H1 (cell line): Measurements from ENCODE around the gene KCNQ1. TPM values are rescaled to one million over a fixed set of nuclear protein-coding genes. Genes with fewer than 3 reads are reported as not detected.

Experiments used
- CTCF ChIA-PET: fragments of 300-600 bp; sonication (Branson Sonifier 250); formaldehyde crosslinking; loops from one replicate; lab custom pipeline; 2021; ENCODE audit not compliant: partially characterized antibody; lab: Charles Lee
- POLR2A ChIA-PET: fragments of 300-600 bp; sonication (Branson Sonifier 250); formaldehyde crosslinking; loops from one replicate; lab custom pipeline; 2021; ENCODE audit warnings: inconsistent platforms; ENCODE audit not compliant: partially characterized antibody; lab: Charles Lee
- DNase-seq, 2 experiments: peaks; one replicate each; pipeline versions ENCODE4 v3.0.0 to v3.0.0-alpha.2; 2010 to 2022; ENCODE audit warnings: low spot score in 2 of 2, low read depth in 1 of 2, mixed read lengths in 1 of 2
- FAIRE-seq: peaks from 2 replicates; lab custom pipeline; 2011; peaks lifted over from hg19 to GRCh38; lab: Jason Lieb, UNC
- H2AFZ ChIP-seq: 2 replicates; pipeline ENCODE4 v1.8.1; 2012; ENCODE audit warnings: low read length, inconsistent platforms
- H2AK5ac ChIP-seq: 2 replicates; pipeline ENCODE4 v1.6.1; 2013; ENCODE audit warnings: low read depth, low read length
- H2BK120ac ChIP-seq: replicated peaks from 2 replicates; pipeline ENCODE3; 2013; ENCODE audit warnings: low read depth, low read length, inconsistent platforms
- H2BK12ac ChIP-seq: 2 replicates; pipeline ENCODE4 v1.6.1; 2013; ENCODE audit warnings: low read depth, low read length
- H2BK15ac ChIP-seq: 2 replicates; pipeline ENCODE4 v1.6.1; 2013; ENCODE audit warnings: low read length
- H2BK20ac ChIP-seq: 2 replicates; pipeline ENCODE4 v1.6.1; 2013; ENCODE audit warnings: low read length
- H2BK5ac ChIP-seq: 2 replicates; pipeline ENCODE4 v1.6.1; 2013; ENCODE audit warnings: low read depth, low read length
- H3K14ac ChIP-seq: 2 replicates; pipeline ENCODE4 v1.6.1; 2013; ENCODE audit warnings: inconsistent platforms; ENCODE audit not compliant: insufficient read length
- H3K18ac ChIP-seq: 2 replicates; pipeline ENCODE4 v1.6.1; 2013; ENCODE audit warnings: low read length; ENCODE audit errors: extremely low read depth
- H3K23ac ChIP-seq: 2 replicates; pipeline ENCODE4 v1.6.1; 2013; ENCODE audit warnings: inconsistent platforms; ENCODE audit not compliant: insufficient read length
- H3K23me2 ChIP-seq: 2 replicates; pipeline ENCODE4 v1.6.1; 2013; ENCODE audit warnings: low read depth, low read length
- H3K27ac ChIP-seq: 2 replicates; pipeline ENCODE4 v1.6.1; 2011; ENCODE audit warnings: low read depth, low read length, inconsistent platforms
- H3K27me3 ChIP-seq, 4 experiments: replicated peaks in 1 of 4; 1 replicate in 1 of 4; 2 replicates in 3 of 4; pipeline versions ENCODE4 v1.6.1 to v1.8.1; 2011 to 2013; ENCODE audit warnings: low read length in 3 of 4, mild to moderate bottlenecking in 3 of 4, inconsistent platforms in 2 of 4, mixed read lengths in 2 of 4, moderate library complexity in 1 of 4; ENCODE audit not compliant: control insufficient read depth in 3 of 4, insufficient read depth in 3 of 4; ENCODE audit errors: extremely low read depth in 1 of 4
- H3K36me3 ChIP-seq, 4 experiments: 2 replicates each; pipeline versions ENCODE4 v1.6.1 to v1.8.1; 2011 to 2013; ENCODE audit warnings: mild to moderate bottlenecking in 4 of 4, low read length in 3 of 4, moderate library complexity in 2 of 4, control low read depth in 1 of 4, inconsistent platforms in 1 of 4; ENCODE audit not compliant: insufficient read depth in 4 of 4, control insufficient read depth in 2 of 4
- H3K4ac ChIP-seq: replicated peaks from 2 replicates; pipeline ENCODE3; 2013; ENCODE audit warnings: low read length, low read depth, mixed read lengths, inconsistent platforms; ENCODE audit not compliant: insufficient read length
- H3K4me1 ChIP-seq, 4 experiments: replicated peaks in 1 of 4; 1 replicate in 1 of 4; 2 replicates in 3 of 4; pipeline versions ENCODE4 v1.6.1 to v1.8.1; 2011 to 2013; ENCODE audit warnings: low read length in 3 of 4, inconsistent platforms in 2 of 4, mixed read lengths in 1 of 4; ENCODE audit not compliant: insufficient read depth in 4 of 4, control insufficient read depth in 3 of 4
- H3K4me2 ChIP-seq, 2 experiments: 2 replicates each; pipeline versions ENCODE4 v1.6.1 to v1.8.1; 2011 to 2013; ENCODE audit warnings: low read depth in 2 of 2, low read length in 2 of 2, control low read depth in 1 of 2, inconsistent platforms in 1 of 2, mild to moderate bottlenecking in 1 of 2; ENCODE audit not compliant: insufficient read depth in 1 of 2
- H3K4me3 ChIP-seq, 4 experiments: fragments of 200-600, 300-600 bp in 1 of 4; sonication (generic), shearing (Covaris generic), sonication (Bioruptor Twin) in 1 of 4; 2 replicates each; pipeline versions ENCODE4 v1.5.1 to v1.8.1; 2011 to 2016; ENCODE audit warnings: low read length in 4 of 4, low read depth in 3 of 4, control low read depth in 2 of 4, inconsistent platforms in 2 of 4, mild to moderate bottlenecking in 2 of 4, mixed read lengths in 1 of 4, moderate library complexity in 1 of 4; ENCODE audit not compliant: insufficient read depth in 2 of 4; ENCODE audit errors: extremely low read depth in 1 of 4
- H3K56ac ChIP-seq: replicated peaks from 2 replicates; pipeline ENCODE3; 2013; ENCODE audit warnings: low read depth, mild to moderate bottlenecking, mixed read lengths, low read length, inconsistent platforms; ENCODE audit not compliant: insufficient read length
- H3K79me1 ChIP-seq: 2 replicates; pipeline ENCODE4 v1.6.1; 2013; ENCODE audit warnings: low read depth, low read length, control low read depth
- H3K79me2 ChIP-seq, 2 experiments: 2 replicates each; pipeline versions ENCODE4 v1.6.1 to v1.8.1; 2012 to 2013; ENCODE audit warnings: low read length in 2 of 2, mild to moderate bottlenecking in 2 of 2, inconsistent platforms in 1 of 2; ENCODE audit not compliant: insufficient read depth in 2 of 2, control insufficient read depth in 1 of 2
- H3K9ac ChIP-seq, 4 experiments: replicated peaks in 1 of 4; 1 replicate in 1 of 4; 2 replicates in 3 of 4; pipeline versions ENCODE4 v1.6.1 to v1.8.1; 2011 to 2013; ENCODE audit warnings: low read depth in 3 of 4, low read length in 3 of 4, control low read depth in 2 of 4, mild to moderate bottlenecking in 2 of 4, moderate library complexity in 2 of 4, inconsistent platforms in 1 of 4; ENCODE audit errors: extremely low read depth in 1 of 4
- H3K9me3 ChIP-seq, 2 experiments: 2 replicates each; pipeline versions ENCODE4 v1.6.1 to v1.8.1; 2012 to 2013; ENCODE audit warnings: mild to moderate bottlenecking in 2 of 2, moderate library complexity in 2 of 2, control low read depth in 1 of 2, inconsistent platforms in 1 of 2, low read depth in 1 of 2, low read length in 1 of 2, mixed read lengths in 1 of 2; ENCODE audit not compliant: insufficient read depth in 2 of 2
- H4K20me1 ChIP-seq, 2 experiments: replicated peaks in 1 of 2; 2 replicates each; pipeline versions ENCODE3 to v1.8.1; 2011 to 2013; ENCODE audit warnings: inconsistent platforms in 2 of 2, low read length in 2 of 2, mild to moderate bottlenecking in 1 of 2; ENCODE audit not compliant: insufficient read depth in 2 of 2, control insufficient read depth in 1 of 2
- H4K5ac ChIP-seq: 2 replicates; pipeline ENCODE4 v1.6.1; 2013; ENCODE audit warnings: low read length, low read depth, mixed read lengths, inconsistent platforms; ENCODE audit not compliant: insufficient read length
- H4K8ac ChIP-seq: 2 replicates; pipeline ENCODE4 v1.8.0; 2013; ENCODE audit warnings: mild to moderate bottlenecking, moderate library complexity, low read length, inconsistent platforms; ENCODE audit not compliant: insufficient read depth; ENCODE audit errors: extremely low read depth
- H4K91ac ChIP-seq: replicated peaks from 2 replicates; pipeline ENCODE3; 2013; ENCODE audit warnings: low read length, mixed read lengths, inconsistent platforms; ENCODE audit not compliant: insufficient read length
- SRF ChIP-seq: IDR thresholded peaks from 2 replicates; pipeline ENCODE4 v1.6.1; 2011; ENCODE audit warnings: mild to moderate bottlenecking, low read depth, low read length, moderate library complexity
- WGBS, 2 experiments: shearing (Covaris generic) in 1 of 2; methylation state at CpG; one replicate each; pipeline versions ENCODE4 v1.1.6 to v1.1.7; 2013 to 2015; ENCODE audit warnings: low lambda C conversion rate in 2 of 2, mixed read lengths in 2 of 2, inconsistent platforms in 1 of 2, low coverage in 1 of 2, missing lambda C conversion rate in 1 of 2; ENCODE audit not compliant: insufficient replicate concordance in 2 of 2, insufficient coverage in 1 of 2, insufficient read length in 1 of 2; ENCODE audit errors: extremely low coverage in 1 of 2, missing lambda C conversion rate in 1 of 2; 5-methylcytosine and 5-hydroxymethylcytosine counted together
- polyA plus RNA-seq, 7 experiments: library from polyadenylated mRNA; depleted of rRNA in 3 of 7; stranded (reverse) in 5 of 7; unstranded in 2 of 7; fragments of >200 nt in 5 of 7; fragments of 200-250 nt in 2 of 7; gene quantifications; 1 replicate in 5 of 7; 2 replicates in 1 of 7; 4 replicates in 1 of 7; pipeline versions ENCODE4 v1.2.1 to v1.2.3, GENCODE V29; 2011 to 2013; ENCODE audit warnings: missing spikeins in 2 of 7, mixed read lengths in 2 of 7
- total RNA-seq: library from RNA; stranded (reverse); fragmentation: NEBNext Ultra II Directional; extraction: Animal tissue kit (Norgen Biotek cat#: 25700); gene quantifications from 2 replicates; pipeline ENCODE4 v1.2.1, GENCODE V29; 2021

Gene KCNQ1
- total and polyA plus RNA-seq, 2 of the 8 experiments (the other 6 are each of a cell fraction or from before 2014, with no cell fraction given): 1.9 to 2.0 TPM

- no peak overlapping the region for H3K56ac ChIP-seq
- H2BK120ac ChIP-seq: no peak overlapping the region
- no peak overlapping the region for H3K4me2 ChIP-seq
- H3K9me3 ChIP-seq: no peaks in the 10 kb centered on the region
- H3K4me1 ChIP-seq: peaks cover 0 to 3% (median 0%) of the 10 kb centered on the region in 4 experiments; a peak in 1 of 7 replicates
- 89% methylated on average over 26 of the region's 33 CpGs; no CpG with 5 or more reads in 1 of the 2 experiments for WGBS, 2 experiments
- no peak overlapping the region for H2BK5ac ChIP-seq
- H4K8ac ChIP-seq: peak overlapping the region; percentile 36
- no peak overlapping the region for H2BK20ac ChIP-seq
- CTCF ChIA-PET: no interaction called here
- DNase-seq: peak in 1 of 2 experiments; percentile 45
- no peaks in the 10 kb centered on the region for H3K79me1 ChIP-seq
- peaks cover 6% of the 10 kb centered on the region for H3K23me2 ChIP-seq
- H3K4ac ChIP-seq: no peak overlapping the region
- H3K27me3 ChIP-seq: peaks cover 20 to 81% (median 49%) of the 10 kb centered on the region in 4 experiments
- H3K23ac ChIP-seq: no peak overlapping the region
- H4K91ac ChIP-seq: no peak overlapping the region
- no peak overlapping the region for H4K5ac ChIP-seq
- no peak for FAIRE-seq
- H3K4me3 ChIP-seq: no peak overlapping the region
- no peak overlapping the region for H2BK12ac ChIP-seq
- H3K79me2 ChIP-seq: no peaks in the 10 kb centered on the region
- no peak overlapping the region for H2AFZ ChIP-seq
- no peak overlapping the region for H2AK5ac ChIP-seq
- peaks cover 3 to 12% of the 10 kb centered on the region in 2 experiments for H4K20me1 ChIP-seq
- no peaks in the 10 kb centered on the region for H3K36me3 ChIP-seq
- no peak overlapping the region for H3K14ac ChIP-seq
- POLR2A ChIA-PET: no interaction called here
- H3K27ac ChIP-seq: no peak overlapping the region
- H3K9ac ChIP-seq: no peak overlapping the region
- H2BK15ac ChIP-seq: 0 out of 2 replicates have a peak overlapping the region, but pooled peaks have one; percentile 61
- no peak for TF ChIP-seq SRF
- TF ChIP-seq, all 59 proteins: peak for 0
- no peak overlapping the region for H3K18ac ChIP-seq
These were observed 138.3 kb downstream of the KCNQ1 start for GRCh38 chr11:2582946-2583604.
